Uterus (tissue), 4 donors: ENCODE results near the gene TANGO6. TPM values are rescaled to one million over a fixed set of nuclear protein-coding genes. Genes with fewer than 3 reads are reported as not detected.
A peak's percentile ranks its signal among the peaks of the same experiment; 100 is the strongest.

ENCODE experiments used
- DNase-seq, 2 donors: peaks; one replicate each; pipeline ENCODE4 v3.0.0-alpha.2; 2019 to 2020
- H3K27ac ChIP-seq, 2 donors: fragments of 200-600 bp; sonication (generic); 1 replicate in 1 of 2; 2 replicates in 1 of 2; pipeline ENCODE4 v1.5.1; 2016 to 2018
- H3K27me3 ChIP-seq, 2 donors: fragments of 200-600 bp; sonication (generic); one replicate each; pipeline ENCODE4 v1.5.1; 2018 to 2019; ENCODE audit warnings: control low read depth in 1 of 2
- H3K36me3 ChIP-seq, 2 donors: fragments of 200-600 bp; sonication (generic); one replicate each; pipeline ENCODE4 v1.5.1; 2019; ENCODE audit warnings: control low read depth in 1 of 2
- H3K4me1 ChIP-seq, 2 donors: fragments of 200-600 bp; sonication (generic); one replicate each; pipeline ENCODE4 v1.5.1; 2018 to 2019; ENCODE audit warnings: control low read depth in 1 of 2
- H3K4me3 ChIP-seq, 2 donors: fragments of 200-600 bp; sonication (generic); 1 replicate in 1 of 2; 2 replicates in 1 of 2; pipeline ENCODE4 v1.5.1; 2018 to 2019; ENCODE audit warnings: mild to moderate bottlenecking in 1 of 2
- H3K9me3 ChIP-seq, 2 donors: fragments of 200-600 bp; sonication (generic); one replicate each; pipeline ENCODE4 v1.5.1; 2019; ENCODE audit warnings: control low read depth in 1 of 2
- CTCF ChIP-seq, 4 experiments: fragments of 200-600 bp in 2 of 4; fragments of 450-650 bp in 2 of 4; sonication (generic) in 2 of 4; IDR thresholded peaks; one replicate each; pipeline ENCODE4 v1.5.1; 2016 to 2019; ENCODE audit warnings: antibody characterized with exemption in 4 of 4, mild to moderate bottlenecking in 2 of 4, moderate library complexity in 1 of 4
- POLR2A ChIP-seq, 2 donors: fragments of 450-650 bp; IDR thresholded peaks; one replicate each; pipeline ENCODE4 v1.6.1; 2016; ENCODE audit warnings: antibody characterized with exemption in 2 of 2, mild to moderate bottlenecking in 1 of 2, moderate library complexity in 1 of 2
- intact Hi-C: fragments of 100-400 bp; cut with DNase I; formaldehyde crosslinking; loops from one replicate; pipeline ENCODE4 v1.15.1; 2023; ENCODE audit warnings: low total_unique reads
- total RNA-seq, 4 donors: library from RNA; depleted of rRNA in 3 of 4; stranded (reverse); fragments of >200 nt in 3 of 4; gene quantifications; one replicate each; pipeline versions ENCODE4 v1.1.0 to v1.2.4, GENCODE V29; 2014 to 2023
- donor health status: DM: yes; HTN: yes; CAD: no.

Gene TANGO6
- total RNA-seq, 4 donors from 2014 or later = 21.5 to 44.9 (median 37.5) TPM

- Histone ChIP-seq H3K36me3 (no peaks in the 10 kb centered on the region), H3K4me1 (peaks cover 0 to 12% of the 10 kb centered on the region in 2 donors), H3K9me3 (no peaks in the 10 kb centered on the region), H3K27ac (no peak overlapping the region), H3K4me3 (no peak overlapping the region), H3K27me3 (no peaks in the 10 kb centered on the region)
- DNase-seq = no peak
- no peak for TF ChIP-seq CTCF (IDR thresholded peaks at IDR 0.05)
- TF ChIP-seq POLR2A (IDR thresholded peaks at IDR 0.05) = no peak
- intact Hi-C loops = no loop called here
These were observed 284.7 kb downstream of the TANGO6 start for GRCh38 chr16:69127966-69128510.

- H3K36me3 ChIP-seq = no peaks in the 10 kb centered on the region
- H3K4me3 ChIP-seq = no peak overlapping the region
- no peak for TF ChIP-seq POLR2A (IDR thresholded peaks at IDR 0.05)
- TF ChIP-seq CTCF (IDR thresholded peaks at IDR 0.05) = no peak
- intact Hi-C loops = no loop called here
- peaks cover 0 to 12% of the 10 kb centered on the region in 2 donors for H3K4me1 ChIP-seq
- DNase-seq = no peak
- H3K9me3 ChIP-seq = no peaks in the 10 kb centered on the region
- H3K27ac ChIP-seq = no peak overlapping the region
- H3K27me3 ChIP-seq = no peaks in the 10 kb centered on the region
These were observed 287.1 kb downstream of the TANGO6 start for GRCh38 chr16:69130461-69130860.

GRCh38 chr16:69131167-69131838, 288.0 kb downstream of the TANGO6 start:
- Histone ChIP-seq H3K27me3 (no peaks in the 10 kb centered on the region), H3K9me3 (no peaks in the 10 kb centered on the region), H3K36me3 (no peaks in the 10 kb centered on the region), H3K4me1 (peaks cover 0 to 12% of the 10 kb centered on the region in 2 donors), H3K4me3 (peak overlapping the region; percentile 82 to 98), H3K27ac (peak overlapping the region; percentile 81 to 92)
- DNase-seq = no peak
- TF ChIP-seq POLR2A (IDR thresholded peaks at IDR 0.05) (no peak), CTCF (IDR thresholded peaks at IDR 0.05) (no peak)
- intact Hi-C loops = no loop called here

GRCh38 chr16:69131839-69132423, 288.6 kb downstream of the TANGO6 start:
- TF ChIP-seq POLR2A (IDR thresholded peaks at IDR 0.05) = no peak
- no peak for TF ChIP-seq CTCF (IDR thresholded peaks at IDR 0.05)
- Histone ChIP-seq H3K4me1 (peaks cover 0 to 12% of the 10 kb centered on the region in 2 donors), H3K27ac (peak overlapping the region; percentile 81 to 92), H3K4me3 (peak overlapping the region; percentile 82 to 98), H3K9me3 (no peaks in the 10 kb centered on the region), H3K27me3 (no peaks in the 10 kb centered on the region), H3K36me3 (no peaks in the 10 kb centered on the region)
- intact Hi-C loops = no loop called here
- DNase-seq = peak; percentile 75 to 79
